HT1080 (cell line): ENCODE data around the gene PARP9. TPM values are rescaled to one million over a fixed set of nuclear protein-coding genes. Genes with fewer than 3 reads are reported as not detected.
"Not testable (repeated sequence)": the region's sequence is repeated elsewhere in the genome, so short reads cannot be mapped to it uniquely, and the experiment has no call there.

ENCODE experiments used
- DNase-seq: peaks from one replicate; pipeline ENCODE4 v3.0.0-alpha.2; 2015; ENCODE audit warnings: low read depth
- total RNA-seq: library from RNA; depleted of rRNA; stranded (reverse); fragments of >200 nt; shearing (Covaris generic); gene quantifications from 2 replicates; pipeline ENCODE4 v1.2.3, GENCODE V29; 2014

PARP9 gene
- total RNA-seq, 1 experiment from 2014 or later = 10.5 TPM

DNA sequence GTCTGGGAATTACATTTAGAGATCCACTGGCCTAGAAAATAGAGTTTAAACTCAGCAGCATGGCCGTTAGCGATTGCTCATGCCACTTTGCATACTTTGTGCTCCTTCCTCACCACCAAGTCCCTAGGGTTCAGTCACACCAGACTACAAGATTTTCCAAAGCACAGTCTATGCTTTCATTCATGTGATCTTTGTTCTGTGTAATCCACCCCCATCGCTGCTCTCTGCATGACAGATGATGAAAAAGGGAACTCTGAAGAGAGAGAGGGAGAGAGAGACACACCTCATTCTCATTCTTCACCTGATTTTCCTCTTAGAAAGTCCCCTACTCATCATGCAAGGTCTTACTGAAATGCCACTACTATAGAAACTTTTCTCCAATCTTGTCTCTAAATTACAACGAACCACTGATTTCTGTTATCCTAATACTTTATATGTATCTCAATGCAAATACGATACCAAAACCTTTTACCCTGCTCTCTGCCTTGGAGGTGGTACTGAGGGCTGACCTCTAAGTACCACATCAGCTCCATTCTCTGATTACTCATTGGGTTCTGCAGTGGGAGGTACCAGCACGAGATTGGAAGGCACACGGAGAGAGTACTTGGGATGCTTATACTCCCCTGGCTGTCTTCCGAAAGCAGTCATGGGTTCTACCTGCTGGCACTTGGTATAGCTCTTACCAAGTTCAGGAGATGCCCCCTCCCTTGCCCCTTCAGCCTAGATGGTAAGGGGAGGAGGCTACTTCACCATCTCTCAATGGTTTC lies 12.3 kb upstream of the PARP9 start:
- no peak for DNase-seq

GRCh38 chr3:122572940-122573412 lies 8.9 kb upstream of the PARP9 start:
- DNase-seq = peak; percentile 98

GRCh38 chr3:122568755-122569154 lies 4.7 kb upstream of the PARP9 start:
- no peak for DNase-seq

DNA sequence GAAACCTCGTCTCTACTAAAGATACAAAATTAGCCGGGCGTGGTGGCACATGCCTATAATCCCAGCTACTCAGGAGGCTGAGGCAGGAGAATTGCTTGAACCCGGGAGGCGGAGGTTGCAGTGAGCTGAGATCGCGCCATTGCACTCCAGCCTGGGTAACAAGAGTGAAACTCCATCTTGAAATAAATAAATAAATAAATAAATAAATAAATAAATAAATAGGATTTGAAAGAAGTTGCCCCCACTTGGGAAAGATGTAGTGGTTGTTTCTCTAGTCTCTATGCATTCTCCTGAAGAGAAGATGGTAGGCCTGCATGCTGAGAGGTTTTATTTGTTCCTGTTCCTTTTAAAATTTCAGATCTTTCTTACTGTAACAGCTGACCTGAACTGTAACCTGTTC lies 4.0 kb upstream of the PARP9 start:
- not testable (repeated sequence) for DNase-seq

GRCh38 chr3:122563717-122564025 lies 429 bp downstream of the PARP9 start:
- no peak for DNase-seq

DNA sequence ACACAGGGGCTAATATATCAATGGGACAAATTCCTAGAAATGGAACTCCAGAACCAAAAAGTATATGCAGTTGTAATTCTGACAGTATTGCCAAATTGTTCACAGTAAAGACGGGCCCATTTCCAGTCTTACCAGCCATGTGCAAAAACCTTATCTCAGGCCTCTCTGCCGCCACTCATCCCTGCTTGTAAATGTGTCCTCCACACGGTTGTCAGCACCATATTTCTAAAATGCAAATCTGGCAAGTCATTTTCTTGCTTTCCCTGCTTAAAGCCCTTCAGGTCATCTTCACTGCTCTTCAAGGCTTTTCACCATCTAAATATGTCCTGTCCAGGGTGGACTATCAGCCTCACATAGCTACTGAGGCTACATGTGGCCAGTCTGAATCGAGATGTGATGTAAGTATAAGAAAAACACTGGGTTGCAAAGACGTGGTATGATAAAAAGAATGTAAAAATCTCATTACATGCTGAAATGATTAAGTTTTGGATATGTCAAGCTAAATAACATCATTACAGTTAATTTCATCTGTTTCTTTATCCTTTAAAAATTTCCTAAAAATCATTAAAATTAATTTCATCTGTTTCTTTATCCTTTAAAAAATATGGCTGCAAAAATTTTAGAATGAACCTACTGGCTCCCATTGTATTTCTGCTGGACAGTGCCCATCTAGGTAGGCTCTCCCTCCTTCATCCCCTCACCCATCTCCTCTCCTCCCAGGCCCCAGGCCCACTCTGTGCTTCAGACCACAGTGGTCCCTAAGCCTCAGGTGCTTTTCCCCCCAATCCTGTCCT lies 980 bp downstream of the PARP9 start:
- DNase-seq = no peak

GRCh38 chr3:122560680-122561079 lies 3.4 kb downstream of the PARP9 start:
- peak; percentile 81 for DNase-seq

DNA sequence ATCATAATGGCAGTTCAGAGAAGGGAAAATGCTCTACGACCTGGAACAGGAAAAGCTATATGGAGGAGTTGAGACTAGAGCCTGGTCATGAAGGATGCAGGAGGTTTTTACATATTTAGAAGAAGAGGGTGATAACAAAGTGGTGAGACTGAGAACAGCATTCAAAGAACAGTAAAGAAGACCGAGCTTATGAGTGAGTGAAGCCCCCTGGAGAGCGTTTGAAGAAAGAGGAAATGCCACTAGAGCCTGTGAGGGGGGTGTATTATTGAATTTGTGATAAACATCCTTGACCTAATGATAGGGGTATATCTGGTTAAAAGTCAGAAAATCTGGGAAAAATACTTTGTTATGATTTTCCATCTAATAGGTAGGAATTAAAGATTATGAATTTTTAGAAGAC lies 4.2 kb downstream of the PARP9 start:
- DNase-seq = no peak

GRCh38 chr3:122558605-122559004 lies 5.5 kb downstream of the PARP9 start:
- DNase-seq = no peak

DNA sequence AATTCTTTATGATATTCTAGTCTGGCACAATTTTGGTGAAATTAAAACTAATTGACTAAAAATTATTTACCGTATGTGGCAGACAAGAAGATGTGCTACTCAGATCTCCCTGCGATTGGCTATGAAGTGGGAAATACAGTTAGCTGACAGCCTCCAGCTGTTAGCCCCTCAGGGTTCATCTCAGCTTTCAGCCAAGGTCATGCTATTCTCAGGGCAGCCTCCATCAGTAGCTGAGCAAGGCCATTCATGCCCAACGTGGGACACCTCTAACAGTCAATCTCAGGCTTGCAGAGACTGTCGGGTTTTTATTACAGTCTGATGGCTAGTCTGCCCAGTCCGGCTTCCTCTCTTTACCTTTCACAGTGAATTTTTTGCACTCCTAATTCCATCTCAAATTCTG lies 6.7 kb downstream of the PARP9 start:
- no peak for DNase-seq

DNA sequence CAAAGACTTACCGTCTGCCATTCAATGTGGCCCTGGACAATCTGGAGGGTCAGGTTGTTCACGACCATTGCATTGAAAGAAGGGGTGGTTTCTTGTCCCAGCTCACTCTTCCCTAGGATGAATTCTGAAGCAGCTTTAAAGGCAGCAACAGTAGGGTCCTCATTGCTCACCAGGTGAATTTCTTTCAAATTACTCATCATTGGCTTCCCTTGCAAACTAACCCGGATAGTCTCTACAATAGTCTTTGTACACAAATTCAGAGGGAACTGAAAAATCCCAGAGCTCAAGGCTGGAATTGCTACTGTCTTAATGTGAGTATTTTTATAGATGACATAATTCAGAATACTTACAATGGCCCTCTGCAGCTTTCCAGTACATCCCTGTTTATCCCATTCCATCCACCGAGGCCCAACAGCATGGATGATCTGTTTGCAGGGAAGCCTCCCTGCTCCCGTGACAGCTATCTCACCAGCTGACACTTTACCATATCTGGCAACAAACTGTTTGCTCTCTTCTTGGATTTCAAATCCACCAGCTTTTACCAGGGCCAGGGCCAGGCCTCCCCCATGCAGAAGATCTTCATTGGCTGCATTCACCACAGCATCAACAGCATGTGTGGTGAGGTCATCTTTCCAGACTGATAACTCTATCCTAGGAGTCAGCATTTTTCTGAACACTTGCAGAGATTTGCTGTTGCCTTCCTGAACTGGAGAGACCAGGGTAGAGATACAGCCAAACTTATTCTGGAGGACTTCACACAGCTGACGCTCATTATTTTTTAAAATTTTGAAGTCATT lies 8.6 kb downstream of the PARP9 start:
- DNase-seq = peak; percentile 83

DNA sequence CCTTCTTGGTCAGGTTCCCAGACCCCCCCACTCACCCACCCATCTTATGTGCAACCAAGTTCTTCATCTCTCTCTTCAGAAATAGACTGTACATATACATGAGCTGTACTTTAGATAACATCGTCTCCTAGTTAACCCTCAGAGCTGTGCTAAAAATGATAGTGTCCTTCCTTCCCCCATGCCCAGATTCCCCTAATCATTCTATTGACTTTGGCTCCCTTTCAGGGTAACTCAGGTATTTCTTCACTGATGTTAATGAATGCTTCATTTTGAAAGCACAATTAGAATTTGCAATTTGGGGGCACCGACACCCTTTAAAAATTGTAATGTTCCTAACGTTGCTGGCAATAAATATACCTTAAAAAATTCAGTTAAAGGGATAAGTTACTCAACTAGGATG lies 10.9 kb downstream of the PARP9 start:
- no peak for DNase-seq

DNA sequence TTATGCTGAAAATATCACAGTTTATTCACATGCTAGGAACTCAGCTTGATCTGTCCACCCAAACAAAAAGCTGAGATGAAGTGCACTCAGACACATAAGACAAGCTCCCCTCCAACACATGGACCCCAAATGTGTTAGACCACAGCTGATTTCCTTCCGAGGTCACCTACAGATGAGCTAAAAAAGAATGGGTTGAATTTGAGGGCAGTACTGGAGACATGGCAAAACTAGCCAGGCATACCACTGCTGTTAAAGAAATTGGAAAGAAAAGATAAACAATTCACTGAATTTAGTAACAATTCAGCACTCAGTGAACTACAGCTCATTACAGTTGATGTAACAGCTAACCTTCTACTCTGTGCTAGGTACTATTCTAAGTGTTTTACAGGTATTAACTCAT lies 15.5 kb downstream of the PARP9 start:
- DNase-seq = no peak

DNA sequence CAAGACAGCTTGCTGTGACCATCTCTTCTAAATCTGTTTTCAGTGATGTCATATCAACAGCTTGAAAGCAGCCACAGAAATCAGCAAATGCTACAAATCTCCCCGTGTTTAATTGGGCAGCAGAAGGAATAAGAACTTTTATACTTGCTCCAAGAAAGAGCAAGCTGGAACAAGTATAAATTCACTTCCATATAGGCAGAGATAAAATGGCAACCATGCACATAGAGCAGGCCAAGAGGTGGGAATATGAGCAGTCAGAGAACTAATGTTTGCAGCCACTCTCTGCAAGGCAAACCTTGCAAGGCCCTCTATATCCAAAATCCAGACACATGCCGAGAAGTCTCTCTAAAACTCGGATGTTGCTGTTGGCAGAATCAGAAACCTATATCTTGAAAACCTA lies 16.0 kb downstream of the PARP9 start:
- DNase-seq = no peak

GRCh38 chr3:122546151-122546550 lies 17.9 kb downstream of the PARP9 start:
- no peak for DNase-seq

GRCh38 chr3:122538956-122539490 lies 25.1 kb downstream of the PARP9 start:
- no peak for DNase-seq

DNA sequence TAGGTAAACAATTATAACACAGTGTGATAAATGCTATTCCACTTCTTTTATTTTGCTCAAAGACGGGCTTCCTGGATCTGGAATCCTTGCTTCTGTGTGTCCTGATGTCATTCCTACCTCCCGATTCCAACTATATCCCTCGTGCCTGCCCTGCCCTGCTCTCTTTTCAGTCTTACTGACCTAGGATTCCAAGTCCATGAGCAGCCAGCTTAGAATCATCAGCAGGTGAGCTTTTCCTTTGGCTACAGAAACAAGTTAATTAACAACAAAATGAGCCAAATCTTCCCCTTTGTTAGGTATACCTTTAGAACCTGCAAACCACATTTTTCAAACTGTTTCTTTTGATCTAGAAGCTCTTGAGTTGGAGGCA lies 27.5 kb downstream of the PARP9 start:
- DNase-seq = no peak

GRCh38 chr3:122535964-122536631 lies 28.0 kb downstream of the PARP9 start:
- DNase-seq = no peak

- peak; percentile 98 for DNase-seq
Measured at GRCh38 chr3:122533931-122534334, 30.2 kb downstream of the PARP9 start.

DNA sequence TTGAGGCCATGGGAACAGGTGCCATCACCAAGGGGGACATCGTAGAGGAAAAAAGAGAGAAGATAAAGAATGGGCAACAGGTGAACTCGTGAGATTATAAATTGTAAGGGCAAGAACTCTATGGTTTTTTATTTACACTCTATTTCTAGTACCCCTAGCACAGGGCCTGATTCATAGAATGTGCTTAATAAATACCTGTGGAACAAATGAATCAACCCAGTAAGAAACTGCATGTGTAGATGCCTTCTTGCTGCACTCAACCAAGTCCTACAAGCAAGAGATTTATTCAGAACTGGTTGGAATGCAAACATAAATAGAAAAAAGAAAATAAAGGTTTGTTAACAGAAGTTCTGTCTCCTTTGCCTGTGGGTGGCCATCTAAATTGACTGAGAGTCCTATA lies 30.6 kb downstream of the PARP9 start:
- DNase-seq = no peak

DNA sequence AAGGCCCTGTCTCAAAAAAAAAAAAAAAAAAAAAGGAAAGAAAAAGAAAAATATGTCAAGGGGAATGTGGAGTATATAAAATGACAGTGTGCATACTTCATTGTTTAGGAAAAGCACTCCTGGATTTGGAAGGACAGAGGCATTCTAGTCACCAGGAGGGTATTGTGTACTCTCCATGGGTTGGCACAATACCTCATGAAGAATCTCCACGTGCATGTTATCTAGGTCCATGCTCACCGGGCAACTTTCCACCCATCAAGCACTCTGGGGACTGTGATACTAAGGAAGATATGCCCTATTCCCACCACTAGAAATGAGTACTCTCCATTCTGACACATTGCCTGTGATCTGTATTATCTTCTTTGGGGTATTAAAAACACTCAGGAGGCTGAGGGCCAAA lies 33.9 kb downstream of the PARP9 start:
- DNase-seq = no peak
